Spleen (tissue), 11 donors: ENCODE data around the gene TPST2. TPM values are rescaled to one million over a fixed set of nuclear protein-coding genes. Genes with fewer than 3 reads are reported as not detected.

Experiments
- DNase-seq: peaks from one replicate; pipeline ENCODE4 v3.0.0-alpha.2; 2020
- H3K27ac ChIP-seq, 8 donors: fragments of 200-600 bp; sonication (generic) in 7 of 8; 1 replicate in 4 of 8; 2 replicates in 4 of 8; pipeline versions ENCODE4 v1.5.0 to v1.8.0; 2016 to 2021; ENCODE audit warnings: inconsistent platforms in 4 of 8, mild to moderate bottlenecking in 4 of 8, moderate library complexity in 1 of 8
- H3K27me3 ChIP-seq, 7 donors: fragments of 200-600 bp; sonication (generic) in 6 of 7; replicated peaks in 1 of 7; 1 replicate in 4 of 7; 2 replicates in 3 of 7; pipeline versions ENCODE4 v1.5.0 to v1.8.0; 2016 to 2021; ENCODE audit warnings: inconsistent platforms in 3 of 7, mild to moderate bottlenecking in 1 of 7
- H3K36me3 ChIP-seq, 6 donors: fragments of 200-600 bp; sonication (generic) in 5 of 6; 1 replicate in 4 of 6; 2 replicates in 2 of 6; pipeline versions ENCODE4 v1.5.0 to v1.8.0; 2016 to 2021; ENCODE audit warnings: inconsistent platforms in 2 of 6
- H3K4me1 ChIP-seq, 6 donors: fragments of 200-600 bp; sonication (generic) in 5 of 6; 1 replicate in 3 of 6; 2 replicates in 3 of 6; pipeline versions ENCODE4 v1.5.0 to v1.8.0; 2016 to 2021; ENCODE audit warnings: inconsistent platforms in 3 of 6
- H3K4me3 ChIP-seq, 8 donors: fragments of 200-600 bp; sonication (generic) in 7 of 8; 1 replicate in 4 of 8; 2 replicates in 4 of 8; pipeline versions ENCODE4 v1.5.0 to v1.8.0; 2016 to 2021; ENCODE audit warnings: inconsistent platforms in 4 of 8, mild to moderate bottlenecking in 4 of 8, moderate library complexity in 2 of 8
- H3K9me3 ChIP-seq, 8 donors: fragments of 200-600 bp; sonication (generic) in 7 of 8; 1 replicate in 4 of 8; 2 replicates in 4 of 8; pipeline versions ENCODE4 v1.5.0 to v1.8.0; 2016 to 2021; ENCODE audit warnings: inconsistent platforms in 4 of 8
- POLR2A ChIP-seq, 3 donors: fragments of 450-650 bp; IDR thresholded peaks; one replicate each; pipeline ENCODE4 v1.5.1; 2017; ENCODE audit warnings: antibody characterized with exemption in 3 of 3, mild to moderate bottlenecking in 1 of 3
- POLR2AphosphoS5 ChIP-seq, 3 donors: sonication (generic); formaldehyde crosslinking; IDR thresholded peaks; one replicate each; pipeline ENCODE4 v1.5.1; 2017; ENCODE audit warnings: antibody characterized with exemption in 3 of 3
- whole genome bisulfite sequencing, 5 donors: extraction: QIAGEN DNeasy Blood & Tissue Kit in 3 of 5; methylation state at CpG; one replicate each; pipeline versions ENCODE4 v1.1.5 to v1.1.7; 2013 to 2018; 5-methylcytosine and 5-hydroxymethylcytosine counted together
- intact Hi-C: fragments of 100-400 bp; cut with DNase I; formaldehyde crosslinking; loops from one replicate; pipeline ENCODE4 v1.15.0; 2023; ENCODE audit warnings: low total_unique reads
- polyA plus RNA-seq, 3 donors: library from polyadenylated mRNA; stranded (reverse); fragments of 200-250 nt; gene quantifications; one replicate each; pipeline ENCODE4 v1.2.1, GENCODE V29; 2013
- total RNA-seq, 7 donors: library from RNA; depleted of rRNA in 3 of 7; stranded (reverse); fragments of >200 nt in 3 of 7; fragmentation: NEBNext Ultra II Directional in 4 of 7; extraction: Animal tissue kit (Norgen Biotek cat#: 25700) in 4 of 7; gene quantifications; one replicate each; pipeline versions ENCODE4 v1.1.0 to v1.2.1, GENCODE V29; 2016 to 2021
- TF ChIP-seq, protein P1 (sequence below), 11 experiments: fragments of 200-600 bp in 7 of 11; fragments of 450-650 bp in 4 of 11; sonication (generic) in 4 of 11; IDR thresholded peaks in 8 of 11; conservative IDR thresholded peaks in 3 of 11; 1 replicate in 7 of 11; 2 replicates in 4 of 11; pipeline versions ENCODE4 v1.4.0 to v1.8.0; 2016 to 2021; ENCODE audit warnings: antibody characterized with exemption in 11 of 11, inconsistent platforms in 4 of 11, mild to moderate bottlenecking in 1 of 11
- donor health status: healthy with polysubstance abuse.
- donor health status: DM: no; HTN: no; CAD: no; lungs with moderate emphysema.
- donor health status: DM: no; HTN: no; CAD: no.
- donor health status: Bipolar disorder and iron deficiency.
- donor health status: healthy.
- donor health status: DM: no; HTN: no; CAD: no.
- donor health status: DM: yes; HTN: yes; CAD: no.

TPST2 gene
- total and polyA plus RNA-seq, 10 donors, result 14.6 to 119 (median 54.3) TPM

DNA sequence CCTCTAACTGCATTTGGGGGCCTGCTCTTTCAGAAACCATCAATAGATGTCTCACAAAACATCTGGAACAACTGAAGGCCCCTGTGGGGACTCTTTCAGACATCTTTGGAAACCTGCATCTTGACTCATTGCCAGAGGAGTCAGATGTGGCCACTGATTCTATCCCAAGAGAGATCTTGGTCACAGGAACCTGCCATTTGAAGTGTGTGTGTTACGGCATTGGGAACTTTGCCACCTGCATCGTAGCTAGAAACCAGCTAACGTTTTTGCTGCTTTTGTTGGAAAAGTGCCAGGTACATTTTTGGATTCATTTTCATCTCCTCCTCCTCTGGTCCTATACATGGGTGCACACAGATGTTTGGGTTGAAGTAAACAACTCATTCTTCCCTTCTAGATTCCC lies 101.9 kb downstream of the TPST2 start:
- H3K27me3 ChIP-seq, result no peaks in the 10 kb centered on the region
- no peak for TF ChIP-seq POLR2A (IDR thresholded peaks at IDR 0.05)
- TF ChIP-seq, protein P1, sequence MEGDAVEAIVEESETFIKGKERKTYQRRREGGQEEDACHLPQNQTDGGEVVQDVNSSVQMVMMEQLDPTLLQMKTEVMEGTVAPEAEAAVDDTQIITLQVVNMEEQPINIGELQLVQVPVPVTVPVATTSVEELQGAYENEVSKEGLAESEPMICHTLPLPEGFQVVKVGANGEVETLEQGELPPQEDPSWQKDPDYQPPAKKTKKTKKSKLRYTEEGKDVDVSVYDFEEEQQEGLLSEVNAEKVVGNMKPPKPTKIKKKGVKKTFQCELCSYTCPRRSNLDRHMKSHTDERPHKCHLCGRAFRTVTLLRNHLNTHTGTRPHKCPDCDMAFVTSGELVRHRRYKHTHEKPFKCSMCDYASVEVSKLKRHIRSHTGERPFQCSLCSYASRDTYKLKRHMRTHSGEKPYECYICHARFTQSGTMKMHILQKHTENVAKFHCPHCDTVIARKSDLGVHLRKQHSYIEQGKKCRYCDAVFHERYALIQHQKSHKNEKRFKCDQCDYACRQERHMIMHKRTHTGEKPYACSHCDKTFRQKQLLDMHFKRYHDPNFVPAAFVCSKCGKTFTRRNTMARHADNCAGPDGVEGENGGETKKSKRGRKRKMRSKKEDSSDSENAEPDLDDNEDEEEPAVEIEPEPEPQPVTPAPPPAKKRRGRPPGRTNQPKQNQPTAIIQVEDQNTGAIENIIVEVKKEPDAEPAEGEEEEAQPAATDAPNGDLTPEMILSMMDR (IDR thresholded peaks at IDR 0.05 in 8 of 11, conservative IDR thresholded peaks at IDR 0.05 in 3 of 11), result no peak
- no peak for TF ChIP-seq POLR2AphosphoS5 (IDR thresholded peaks at IDR 0.05)
- no peaks in the 10 kb centered on the region for H3K9me3 ChIP-seq
- peaks cover 13 to 33% (median 30%) of the 10 kb centered on the region in 6 donors for H3K4me1 ChIP-seq
- WGBS, 5 donors, result 46 to 63% (median 54%) methylated on average over 3 of the region's 3 CpGs
- H3K27ac ChIP-seq, result no peak overlapping the region
- DNase-seq, result no peak
- intact Hi-C loops, result loop anchor here (10.0 kb wide), 1 partner anchor 177 kb away; no protein-coding TSS in a partner anchor
- no peak overlapping the region for H3K4me3 ChIP-seq
- peaks cover 2 to 75% (median 64%) of the 10 kb centered on the region in 6 donors for H3K36me3 ChIP-seq

DNA sequence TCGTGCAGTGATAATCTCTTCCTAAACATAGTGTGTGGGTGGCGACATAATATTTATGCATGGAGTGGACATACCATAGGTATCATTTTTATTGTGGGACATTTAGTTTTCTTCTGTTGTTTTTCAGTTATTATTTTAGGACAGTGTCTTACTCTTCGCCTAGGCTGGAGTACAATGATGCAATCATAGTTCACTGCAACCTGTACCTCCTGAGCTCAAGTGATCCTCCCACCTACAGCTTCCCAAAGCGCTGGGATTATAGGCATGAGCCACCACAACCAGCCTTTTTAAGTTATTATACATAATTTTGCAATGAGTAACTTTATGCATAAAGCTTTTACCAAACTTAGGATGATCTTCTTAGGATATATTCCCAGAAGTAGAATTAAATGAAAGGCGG lies 103.5 kb downstream of the TPST2 start:
- TF ChIP-seq, protein P1 (IDR thresholded peaks at IDR 0.05 in 8 of 11, conservative IDR thresholded peaks at IDR 0.05 in 3 of 11), result no peak
- TF ChIP-seq POLR2AphosphoS5 (IDR thresholded peaks at IDR 0.05), result no peak
- no peak for TF ChIP-seq POLR2A (IDR thresholded peaks at IDR 0.05)
- no peak overlapping the region for H3K27ac ChIP-seq
- 87 to 95% (median 90%) methylated on average over 5 of the region's 5 CpGs for WGBS, 5 donors
- H3K36me3 ChIP-seq, result peaks cover 2 to 63% (median 48%) of the 10 kb centered on the region in 6 donors
- DNase-seq, result no peak
- H3K27me3 ChIP-seq, result no peaks in the 10 kb centered on the region
- intact Hi-C loops, result loop anchor here (10.0 kb wide), 1 partner anchor 178 kb away; no protein-coding TSS in a partner anchor
- H3K4me1 ChIP-seq, result peaks cover 28 to 49% (median 46%) of the 10 kb centered on the region in 6 donors
- no peaks in the 10 kb centered on the region for H3K9me3 ChIP-seq
- H3K4me3 ChIP-seq, result no peak overlapping the region

DNA sequence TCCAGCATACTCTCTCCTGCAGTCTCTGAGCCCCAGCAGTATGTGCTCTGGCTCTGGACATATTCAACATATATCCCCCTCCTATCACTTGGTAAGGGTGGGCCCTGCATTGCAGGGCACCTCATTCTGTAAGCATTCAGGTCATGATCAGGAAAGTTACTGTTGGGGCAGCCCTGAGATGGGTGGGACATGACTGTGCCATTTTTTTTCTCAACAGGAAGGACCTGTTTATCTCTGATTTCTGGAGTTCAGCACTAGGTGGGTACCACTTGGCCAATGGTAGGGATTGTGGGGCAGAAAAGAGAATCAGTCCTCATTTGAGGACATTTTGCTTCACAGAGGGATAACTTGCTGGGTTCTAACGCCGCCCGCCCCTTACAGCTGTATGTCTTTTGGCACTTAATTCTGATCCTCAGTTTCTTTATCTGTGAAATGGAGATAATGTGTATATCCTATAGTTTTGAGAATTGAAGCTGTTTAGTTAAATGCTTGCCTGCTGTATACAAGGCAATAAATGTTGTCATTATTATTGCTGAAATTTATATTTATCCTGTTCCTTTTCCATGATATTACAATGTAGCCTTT lies 104.0 kb downstream of the TPST2 start:
- H3K36me3 ChIP-seq, result peaks cover 1 to 58% (median 43%) of the 10 kb centered on the region in 6 donors
- 58 to 81% (median 79%) methylated on average over 3 of the region's 3 CpGs for WGBS, 5 donors
- intact Hi-C loops, result loop anchor here (10.0 kb wide), 1 partner anchor 179 kb away; no protein-coding TSS in a partner anchor
- H3K27ac ChIP-seq, result no peak overlapping the region
- no peaks in the 10 kb centered on the region for H3K27me3 ChIP-seq
- peaks cover 33 to 54% (median 51%) of the 10 kb centered on the region in 6 donors for H3K4me1 ChIP-seq
- DNase-seq, result no peak
- H3K9me3 ChIP-seq, result no peaks in the 10 kb centered on the region
- TF ChIP-seq POLR2AphosphoS5 (IDR thresholded peaks at IDR 0.05), result no peak
- TF ChIP-seq, protein P1 (IDR thresholded peaks at IDR 0.05 in 8 of 11, conservative IDR thresholded peaks at IDR 0.05 in 3 of 11), result no peak
- no peak for TF ChIP-seq POLR2A (IDR thresholded peaks at IDR 0.05)
- no peak overlapping the region for H3K4me3 ChIP-seq

DNA sequence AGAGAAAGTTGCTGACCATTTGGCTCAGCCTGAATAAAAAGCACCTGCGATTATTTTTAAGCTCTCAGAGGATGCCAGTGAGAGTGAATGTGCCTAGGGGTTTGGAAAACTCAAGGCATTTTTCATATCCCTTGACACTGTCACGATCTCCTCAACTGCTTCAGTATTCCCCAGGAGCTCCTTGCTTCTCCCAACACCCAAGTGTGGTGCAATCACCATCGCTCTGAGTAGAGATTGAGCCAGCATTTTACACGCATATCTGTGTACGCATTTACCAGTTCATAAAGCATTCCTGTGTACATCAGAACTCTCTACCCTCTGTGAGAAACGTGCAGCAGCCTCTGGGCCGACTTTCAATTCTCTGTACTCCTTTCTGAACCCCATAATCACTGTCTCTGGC lies 104.9 kb downstream of the TPST2 start:
- TF ChIP-seq POLR2AphosphoS5 (IDR thresholded peaks at IDR 0.05) (no peak), POLR2A (IDR thresholded peaks at IDR 0.05) (no peak)
- TF ChIP-seq, protein P1 (IDR thresholded peaks at IDR 0.05 in 8 of 11, conservative IDR thresholded peaks at IDR 0.05 in 3 of 11), result no peak
- intact Hi-C loops, result loop anchor here (10.0 kb wide), 1 partner anchor 180 kb away; no protein-coding TSS in a partner anchor
- peaks cover 0 to 51% (median 34%) of the 10 kb centered on the region in 6 donors for H3K36me3 ChIP-seq
- no peaks in the 10 kb centered on the region for H3K9me3 ChIP-seq
- WGBS, 5 donors, result 71 to 83% (median 73%) methylated on average over 7 of the region's 7 CpGs
- H3K27ac ChIP-seq, result peak overlapping the region in 1 of 8 donors; percentile 93
- H3K27me3 ChIP-seq, result no peaks in the 10 kb centered on the region
- H3K4me3 ChIP-seq, result peak overlapping the region in 2 of 8 donors; percentile 89 to 93
- DNase-seq, result no peak
- H3K4me1 ChIP-seq, result peaks cover 41 to 63% (median 59%) of the 10 kb centered on the region in 6 donors
